Measurements from ENCODE around the gene MTMR12. TPM values are rescaled to one million over a fixed set of nuclear protein-coding genes. Genes with fewer than 3 reads are reported as not detected.
"Not testable (repeated sequence)": the region's sequence is repeated elsewhere in the genome, so short reads cannot be mapped to it uniquely, and the experiment has no call there.

MTMR12 gene
- total RNA-seq, 1 donor from 2014 or later: 25.6 TPM

DNA sequence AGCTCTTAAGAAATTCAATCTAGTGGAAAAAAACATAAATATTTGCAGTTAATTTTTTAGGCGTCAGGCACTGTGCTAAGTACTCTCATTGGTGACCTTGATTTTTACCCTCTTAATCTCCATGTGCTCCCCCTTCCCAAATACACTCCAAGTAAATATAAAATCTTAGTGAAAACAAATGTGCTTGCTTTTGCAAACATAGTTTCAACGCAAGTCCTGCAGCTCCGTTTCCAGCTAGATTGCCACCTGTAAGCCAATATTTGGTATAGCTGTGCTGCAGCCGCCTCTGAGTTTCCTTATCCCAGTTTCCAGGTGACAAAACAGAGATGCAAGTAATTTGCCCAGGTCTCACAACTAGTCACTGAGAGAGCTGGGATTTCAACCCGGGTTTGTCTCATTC, 1.9 kb upstream of the MTMR12 start:
- DNase-seq: no peak
- Mint-ChIP-seq H3K36me3 (ENCODE audit: unreplicated experiment) (no peaks in the 10 kb centered on the region), H3K27ac (ENCODE audit: unreplicated experiment) (no peak overlapping the region), H3K9me3 (ENCODE audit: unreplicated experiment) (peaks cover 4% of the 10 kb centered on the region), H3K4me1 (ENCODE audit: low read depth, unreplicated experiment) (peaks cover 12% of the 10 kb centered on the region), H3K4me3 (ENCODE audit: unreplicated experiment) (peak overlapping the region; percentile 65), H3K27me3 (ENCODE audit: unreplicated experiment) (peaks cover 4% of the 10 kb centered on the region)
- TF ChIP-seq, protein P1, sequence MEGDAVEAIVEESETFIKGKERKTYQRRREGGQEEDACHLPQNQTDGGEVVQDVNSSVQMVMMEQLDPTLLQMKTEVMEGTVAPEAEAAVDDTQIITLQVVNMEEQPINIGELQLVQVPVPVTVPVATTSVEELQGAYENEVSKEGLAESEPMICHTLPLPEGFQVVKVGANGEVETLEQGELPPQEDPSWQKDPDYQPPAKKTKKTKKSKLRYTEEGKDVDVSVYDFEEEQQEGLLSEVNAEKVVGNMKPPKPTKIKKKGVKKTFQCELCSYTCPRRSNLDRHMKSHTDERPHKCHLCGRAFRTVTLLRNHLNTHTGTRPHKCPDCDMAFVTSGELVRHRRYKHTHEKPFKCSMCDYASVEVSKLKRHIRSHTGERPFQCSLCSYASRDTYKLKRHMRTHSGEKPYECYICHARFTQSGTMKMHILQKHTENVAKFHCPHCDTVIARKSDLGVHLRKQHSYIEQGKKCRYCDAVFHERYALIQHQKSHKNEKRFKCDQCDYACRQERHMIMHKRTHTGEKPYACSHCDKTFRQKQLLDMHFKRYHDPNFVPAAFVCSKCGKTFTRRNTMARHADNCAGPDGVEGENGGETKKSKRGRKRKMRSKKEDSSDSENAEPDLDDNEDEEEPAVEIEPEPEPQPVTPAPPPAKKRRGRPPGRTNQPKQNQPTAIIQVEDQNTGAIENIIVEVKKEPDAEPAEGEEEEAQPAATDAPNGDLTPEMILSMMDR (IDR thresholded peaks at IDR 0.05; ENCODE audit: partially characterized antibody, unreplicated experiment): no peak

DNA sequence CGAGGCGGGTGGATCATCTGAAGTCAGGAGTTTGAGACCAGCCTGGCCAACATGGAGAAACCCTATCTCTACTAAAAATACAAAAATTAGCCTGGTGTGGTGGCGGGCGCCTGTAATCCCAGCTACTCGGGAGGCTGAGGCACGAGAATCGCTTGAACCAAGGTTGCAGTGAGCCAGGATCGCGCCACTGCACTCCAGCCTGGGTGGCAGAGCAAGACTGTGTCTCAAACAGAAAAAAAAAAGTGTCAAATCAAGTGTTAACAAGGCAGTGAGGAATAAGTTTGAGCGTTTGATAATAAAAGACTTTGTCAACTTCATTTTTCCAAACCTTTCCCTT, 1.4 kb upstream of the MTMR12 start:
- H3K27me3 Mint-ChIP-seq (ENCODE audit: unreplicated experiment); H3K27ac Mint-ChIP-seq (ENCODE audit: unreplicated experiment); H3K36me3 Mint-ChIP-seq (ENCODE audit: unreplicated experiment); DNase-seq; H3K9me3 Mint-ChIP-seq (ENCODE audit: unreplicated experiment): not testable (repeated sequence)
- Mint-ChIP-seq H3K4me3 (ENCODE audit: unreplicated experiment) (peak overlapping the region; percentile 65), H3K4me1 (ENCODE audit: low read depth, unreplicated experiment) (peaks cover 18% of the 10 kb centered on the region)

DNA sequence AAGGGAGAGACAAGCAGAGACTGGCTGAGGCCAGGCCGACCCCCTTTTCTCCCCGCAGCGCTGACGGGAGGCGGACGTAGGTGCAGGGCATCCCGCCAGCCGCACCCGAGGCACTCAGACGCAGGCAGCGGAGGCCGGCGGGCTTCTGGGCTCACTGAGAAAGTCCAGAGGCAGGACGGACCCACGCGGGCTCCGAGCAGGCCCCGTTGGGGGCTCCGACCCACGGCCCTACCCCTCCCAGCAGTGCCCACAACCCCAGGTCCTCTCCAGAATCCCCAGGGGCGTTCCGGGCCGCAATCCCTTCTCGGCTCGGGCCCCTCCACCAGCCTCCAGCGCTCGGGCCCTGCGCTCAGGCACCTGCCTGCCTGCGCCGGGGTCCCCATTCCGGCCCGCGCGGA, 543 bp downstream of the MTMR12 start:
- Mint-ChIP-seq H3K4me3 (ENCODE audit: unreplicated experiment) (peak overlapping the region; percentile 88), H3K4me1 (ENCODE audit: low read depth, unreplicated experiment) (peaks cover 18% of the 10 kb centered on the region), H3K27me3 (ENCODE audit: unreplicated experiment) (peaks cover 2% of the 10 kb centered on the region), H3K9me3 (ENCODE audit: unreplicated experiment) (peaks cover 6% of the 10 kb centered on the region), H3K27ac (ENCODE audit: unreplicated experiment) (peak overlapping the region; percentile 57), H3K36me3 (ENCODE audit: unreplicated experiment) (no peaks in the 10 kb centered on the region)
- DNase-seq: peak; percentile 74
- TF ChIP-seq, protein P1 (IDR thresholded peaks at IDR 0.05; ENCODE audit: partially characterized antibody, unreplicated experiment): no peak

DNA sequence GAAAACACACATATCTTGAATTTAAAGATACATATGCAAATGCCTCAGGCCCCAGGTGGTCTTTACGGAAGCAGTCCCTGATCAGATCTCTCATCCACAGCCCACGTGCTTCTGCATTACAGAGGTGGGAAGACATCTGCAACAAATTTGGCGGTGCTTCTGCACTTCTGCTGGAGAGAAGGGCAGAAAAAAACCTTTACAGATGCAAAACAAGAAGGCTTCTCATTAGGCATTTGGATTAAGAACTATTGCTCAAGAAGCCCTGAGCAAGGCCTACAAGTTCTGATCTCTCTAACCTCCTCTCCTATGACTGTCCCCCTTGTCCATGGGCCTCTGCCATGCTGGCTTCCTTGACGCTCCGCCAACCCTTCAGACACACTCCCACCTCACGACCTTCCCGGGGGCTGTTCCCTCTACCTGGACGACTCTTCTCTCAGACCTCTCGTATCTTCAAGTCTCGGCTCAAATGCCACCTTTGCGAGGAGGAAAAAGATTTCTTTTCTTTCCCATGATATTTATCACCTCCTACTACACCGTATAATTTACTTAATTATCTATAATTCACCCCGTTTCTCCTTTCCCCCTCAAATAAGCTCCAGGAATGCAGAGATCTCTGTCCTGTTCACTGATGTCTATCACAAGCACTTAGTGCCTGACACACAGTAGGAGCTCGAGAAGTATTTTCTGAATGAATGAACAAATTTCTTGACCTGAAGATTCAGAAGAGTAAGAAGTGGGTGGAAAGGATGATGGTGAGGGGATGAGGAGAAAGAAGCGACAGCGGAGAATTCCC, 1.1 kb downstream of the MTMR12 start:
- no peak for DNase-seq
- Mint-ChIP-seq H3K4me3 (ENCODE audit: unreplicated experiment) (peak overlapping the region; percentile 88), H3K27me3 (ENCODE audit: unreplicated experiment) (peaks cover 2% of the 10 kb centered on the region), H3K4me1 (ENCODE audit: low read depth, unreplicated experiment) (peaks cover 18% of the 10 kb centered on the region), H3K36me3 (ENCODE audit: unreplicated experiment) (no peaks in the 10 kb centered on the region), H3K9me3 (ENCODE audit: unreplicated experiment) (peaks cover 6% of the 10 kb centered on the region), H3K27ac (ENCODE audit: unreplicated experiment) (peak overlapping the region; percentile 57)
- TF ChIP-seq, protein P1 (IDR thresholded peaks at IDR 0.05; ENCODE audit: partially characterized antibody, unreplicated experiment): no peak

DNA sequence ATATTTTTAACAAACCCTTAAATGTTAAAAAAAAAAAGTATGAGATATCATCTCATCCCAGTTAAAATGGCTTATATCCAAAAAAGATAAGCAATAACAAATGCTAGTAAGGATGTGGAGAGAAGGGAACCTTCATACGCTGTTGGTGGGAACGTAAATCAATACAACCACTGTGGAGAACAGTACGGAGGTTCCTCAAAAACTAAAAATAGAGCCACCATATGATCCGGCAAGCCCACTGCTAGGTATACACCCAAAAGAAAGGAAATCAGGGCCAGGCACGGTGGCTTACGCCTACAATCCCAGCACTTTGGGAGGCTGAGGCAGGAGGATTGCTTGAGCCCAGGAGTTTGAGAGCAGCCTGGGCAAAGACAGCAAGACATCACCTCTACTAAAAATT, 3.0 kb downstream of the MTMR12 start:
- Mint-ChIP-seq H3K27me3 (ENCODE audit: unreplicated experiment) (no peaks in the 10 kb centered on the region), H3K36me3 (ENCODE audit: unreplicated experiment) (no peaks in the 10 kb centered on the region), H3K4me1 (ENCODE audit: low read depth, unreplicated experiment) (peaks cover 19% of the 10 kb centered on the region), H3K27ac (ENCODE audit: unreplicated experiment) (no peak overlapping the region), H3K4me3 (ENCODE audit: unreplicated experiment) (no peak overlapping the region), H3K9me3 (ENCODE audit: unreplicated experiment) (peaks cover 6% of the 10 kb centered on the region)
- TF ChIP-seq, protein P1 (IDR thresholded peaks at IDR 0.05; ENCODE audit: partially characterized antibody, unreplicated experiment): no peak
- DNase-seq: no peak

Data from glutamatergic neuron (in vitro differentiated cells).